CD4-positive, CD25-positive, alpha-beta regulatory T cell (primary cell): Measurements from ENCODE around the gene SYPL2. TPM values are rescaled to one million over a fixed set of nuclear protein-coding genes. Genes with fewer than 3 reads are reported as not detected.
"Not testable (repeated sequence)": the region's sequence is repeated elsewhere in the genome, so short reads cannot be mapped to it uniquely, and the experiment has no call there.

Experiments used
- ATAC-seq, 2 donors: fragments of 150-1000 bp; cut with Tn5 transposase; one replicate each; pipeline ENCODE4 v1.10.0; 2021; ENCODE audit warnings: low read depth in 2 of 2, moderate number of reproducible peaks in 2 of 2, moderate library complexity in 1 of 2
- DNase-seq, 3 donors: peaks; one replicate each; pipeline versions ENCODE4 v3.0.0 to v3.0.0-alpha.2; 2012 to 2022; ENCODE audit warnings: mixed read lengths in 1 of 3
- H3K27ac ChIP-seq: one replicate; pipeline ENCODE4 v1.7.0; 2013; ENCODE audit warnings: mild to moderate bottlenecking, low read length; ENCODE audit not compliant: insufficient read depth, poor library complexity, severe bottlenecking
- H3K27me3 ChIP-seq: one replicate; pipeline ENCODE4 v1.7.0; 2013; ENCODE audit warnings: low read length; ENCODE audit not compliant: control insufficient read depth, insufficient read depth
- H3K36me3 ChIP-seq: one replicate; pipeline ENCODE4 v1.7.0; 2013; ENCODE audit warnings: mild to moderate bottlenecking, low read length, moderate library complexity; ENCODE audit not compliant: control insufficient read depth, insufficient read depth
- H3K4me1 ChIP-seq: 2 replicates; pipeline ENCODE4 v1.7.0; 2013; ENCODE audit warnings: mild to moderate bottlenecking, low read length; ENCODE audit not compliant: insufficient read depth, control insufficient read depth, poor library complexity, severe bottlenecking
- H3K4me3 ChIP-seq: one replicate; pipeline ENCODE4 v1.7.0; 2013; ENCODE audit warnings: low read depth, mild to moderate bottlenecking, low read length, moderate library complexity
- H3K9me3 ChIP-seq, 2 experiments: 1 replicate in 1 of 2; 2 replicates in 1 of 2; pipeline ENCODE4 v1.7.0; 2013; ENCODE audit warnings: low read length in 2 of 2, mild to moderate bottlenecking in 1 of 2, moderate library complexity in 1 of 2; ENCODE audit not compliant: control insufficient read depth in 2 of 2
- H3K27ac Mint-ChIP-seq, 3 donors: one replicate each; pipeline ENCODE4 v1.8.0; 2020 to 2022; ENCODE audit warnings: mild to moderate bottlenecking in 3 of 3, mixed read lengths in 3 of 3, moderate library complexity in 2 of 3
- H3K27me3 Mint-ChIP-seq: one replicate; pipeline ENCODE4 v1.8.0; 2022; ENCODE audit warnings: mild to moderate bottlenecking, mixed read lengths
- H3K36me3 Mint-ChIP-seq: one replicate; pipeline ENCODE4 v1.8.0; 2020; ENCODE audit warnings: mixed read lengths
- H3K4me1 Mint-ChIP-seq, 4 donors: one replicate each; pipeline ENCODE4 v1.8.0; 2020 to 2022; ENCODE audit warnings: mixed read lengths in 4 of 4, mild to moderate bottlenecking in 1 of 4
- H3K4me3 Mint-ChIP-seq, 4 donors: one replicate each; pipeline ENCODE4 v1.8.0; 2020 to 2022; ENCODE audit warnings: mild to moderate bottlenecking in 4 of 4, mixed read lengths in 4 of 4, moderate library complexity in 3 of 4
- H3K9me3 Mint-ChIP-seq, 7 donors: one replicate each; pipeline ENCODE4 v1.8.0; 2020 to 2022; ENCODE audit warnings: mixed read lengths in 7 of 7, mild to moderate bottlenecking in 3 of 7, moderate library complexity in 2 of 7
- polyA plus RNA-seq, 4 donors: library from polyadenylated mRNA; unstranded; fragments of 300-500 nt; fragmentation: Illumina TruSeq; gene quantifications; one replicate each; pipeline ENCODE4 v1.2.3, GENCODE V29; 2021
- total RNA-seq: library from RNA; stranded (reverse); gene quantifications from one replicate; pipeline ENCODE4 v1.2.3, GENCODE V29; 2022

Gene SYPL2
- total and polyA plus RNA-seq, 5 donors from 2014 or later = not detected

DNA sequence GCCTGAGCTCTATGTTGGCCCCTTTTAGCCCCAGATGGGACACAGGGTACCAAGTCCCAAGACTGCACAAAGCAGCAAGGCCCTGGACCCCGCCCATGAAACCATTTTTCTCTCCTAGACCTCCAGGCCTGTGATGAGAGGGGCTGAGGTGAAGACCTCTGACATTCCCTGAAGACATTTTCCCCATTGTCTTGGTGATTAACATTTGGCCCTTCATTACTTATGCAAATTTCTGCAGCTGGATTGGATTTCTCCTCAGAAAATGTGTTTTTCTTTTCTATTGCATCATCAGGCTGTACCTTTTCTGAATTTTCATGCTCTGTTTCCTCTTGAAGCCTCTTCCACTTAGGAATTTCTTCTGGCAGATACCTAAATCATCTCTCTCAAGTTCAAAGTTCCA, 31.9 kb upstream of the SYPL2 start:
- Histone ChIP-seq H3K27ac (no peak overlapping the region), H3K4me1 (no peaks in the 10 kb centered on the region), H3K4me3 (no peak overlapping the region), H3K36me3 (no peaks in the 10 kb centered on the region), H3K27me3 (no peaks in the 10 kb centered on the region), H3K9me3 (no peaks in the 10 kb centered on the region)
- Mint-ChIP-seq H3K4me1 (no peaks in the 10 kb centered on the region), H3K27me3 (peaks cover 8% of the 10 kb centered on the region), H3K4me3 (no peak overlapping the region), H3K9me3 (peaks cover 0 to 4% (median 0%) of the 10 kb centered on the region in 7 donors), H3K36me3 (no peaks in the 10 kb centered on the region), H3K27ac (no peak overlapping the region)
- DNase-seq (no peak), ATAC-seq (no peak)

DNA sequence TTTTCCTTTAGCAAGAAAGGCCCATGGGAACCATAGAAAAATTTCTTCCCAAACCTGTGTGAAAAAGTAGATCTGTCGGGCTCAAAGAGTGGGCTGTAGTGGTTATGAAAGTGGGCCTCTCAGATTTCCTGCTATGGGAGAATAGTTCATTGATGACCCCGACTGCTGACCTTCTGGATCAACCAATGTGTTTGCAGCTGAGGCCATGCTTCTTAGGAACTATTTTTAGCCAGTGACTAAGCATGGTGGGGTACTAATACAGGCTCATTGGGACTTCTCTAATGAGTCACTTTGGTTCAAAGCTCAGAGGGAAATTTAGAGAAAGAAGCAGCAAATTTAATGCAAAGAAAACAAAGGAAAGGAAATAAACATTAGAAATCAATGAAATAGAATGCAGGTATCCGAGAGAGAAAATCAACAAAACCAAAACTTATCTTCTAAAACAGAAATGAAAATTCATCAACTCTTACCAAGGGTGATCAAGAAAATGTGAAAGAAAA, 27.5 kb upstream of the SYPL2 start:
- DNase-seq (peak in 1 of 3 donors; percentile 2), ATAC-seq (no peak)
- H3K27ac ChIP-seq = no peak overlapping the region
- no peaks in the 10 kb centered on the region for H3K4me1 Mint-ChIP-seq
- H3K27ac Mint-ChIP-seq = no peak overlapping the region
- no peaks in the 10 kb centered on the region for H3K36me3 Mint-ChIP-seq
- no peaks in the 10 kb centered on the region for H3K36me3 ChIP-seq
- H3K27me3 ChIP-seq = peaks cover 24% of the 10 kb centered on the region
- H3K4me3 ChIP-seq = no peak overlapping the region
- peaks cover 0 to 4% (median 0%) of the 10 kb centered on the region in 7 donors for H3K9me3 Mint-ChIP-seq
- H3K4me1 ChIP-seq = no peaks in the 10 kb centered on the region
- H3K4me3 Mint-ChIP-seq = no peak overlapping the region
- no peaks in the 10 kb centered on the region for H3K9me3 ChIP-seq
- H3K27me3 Mint-ChIP-seq = peaks cover 8% of the 10 kb centered on the region

DNA sequence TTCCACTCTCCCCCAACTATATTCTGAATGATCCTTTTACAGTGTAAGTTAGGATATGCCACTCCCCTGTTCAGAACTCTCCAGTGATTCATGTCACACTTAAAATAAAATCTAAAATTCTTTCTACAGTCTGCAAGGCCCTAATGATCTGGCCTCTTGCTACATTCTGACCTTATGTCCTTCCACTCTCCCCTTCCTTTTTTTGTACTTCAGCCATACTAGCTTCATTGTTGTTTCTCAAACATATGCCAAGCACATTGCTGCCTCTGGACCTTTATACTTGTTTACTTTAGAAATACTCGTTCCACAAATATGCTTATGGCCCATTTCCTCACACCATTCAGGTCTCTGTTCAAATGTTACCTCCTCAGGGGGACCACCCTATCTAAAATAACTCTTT, 25.3 kb upstream of the SYPL2 start:
- H3K27me3 ChIP-seq = peaks cover 42% of the 10 kb centered on the region
- no peak for ATAC-seq
- no peaks in the 10 kb centered on the region for H3K9me3 ChIP-seq

DNA sequence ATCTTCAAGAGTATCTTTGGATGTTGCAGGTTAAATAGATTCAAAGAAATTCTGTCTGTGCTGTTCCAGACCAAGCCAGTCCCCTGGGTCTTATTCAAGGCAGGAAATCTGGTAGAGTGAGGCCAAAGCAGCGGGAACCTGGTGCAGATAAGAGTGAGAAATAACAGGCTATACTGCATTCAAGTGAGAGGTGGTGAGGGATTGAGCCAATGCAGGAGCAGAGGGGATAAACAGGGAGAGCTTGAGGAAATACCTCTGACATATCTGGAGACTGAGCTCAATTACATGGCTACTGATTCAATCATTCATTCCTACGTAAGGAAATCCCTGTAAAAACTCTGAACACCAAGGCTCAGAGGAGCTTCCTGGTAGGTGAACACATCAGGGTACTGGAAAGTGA, 22.9 kb upstream of the SYPL2 start:
- no peak overlapping the region for H3K4me3 ChIP-seq
- Mint-ChIP-seq H3K27ac (no peak overlapping the region), H3K4me3 (no peak overlapping the region), H3K27me3 (peaks cover 33% of the 10 kb centered on the region), H3K4me1 (no peaks in the 10 kb centered on the region), H3K9me3 (no peaks in the 10 kb centered on the region), H3K36me3 (no peaks in the 10 kb centered on the region)
- no peaks in the 10 kb centered on the region for H3K9me3 ChIP-seq
- DNase-seq = no peak
- H3K4me1 ChIP-seq = no peaks in the 10 kb centered on the region
- peaks cover 44% of the 10 kb centered on the region for H3K27me3 ChIP-seq
- H3K36me3 ChIP-seq = no peaks in the 10 kb centered on the region
- ATAC-seq = no peak
- no peak overlapping the region for H3K27ac ChIP-seq

More for the DNA sequence above, 25.3 kb upstream of the SYPL2 start:
- Histone ChIP-seq H3K36me3 (no peaks in the 10 kb centered on the region), H3K27ac (no peak overlapping the region), H3K4me1 (no peaks in the 10 kb centered on the region), H3K4me3 (no peak overlapping the region)
- H3K27me3 Mint-ChIP-seq = peaks cover 14% of the 10 kb centered on the region
- H3K36me3 Mint-ChIP-seq = no peaks in the 10 kb centered on the region
- H3K27ac Mint-ChIP-seq = no peak overlapping the region
- H3K9me3 Mint-ChIP-seq = no peaks in the 10 kb centered on the region
- DNase-seq = no peak
- H3K4me1 Mint-ChIP-seq = no peaks in the 10 kb centered on the region
- no peak overlapping the region for H3K4me3 Mint-ChIP-seq

DNA sequence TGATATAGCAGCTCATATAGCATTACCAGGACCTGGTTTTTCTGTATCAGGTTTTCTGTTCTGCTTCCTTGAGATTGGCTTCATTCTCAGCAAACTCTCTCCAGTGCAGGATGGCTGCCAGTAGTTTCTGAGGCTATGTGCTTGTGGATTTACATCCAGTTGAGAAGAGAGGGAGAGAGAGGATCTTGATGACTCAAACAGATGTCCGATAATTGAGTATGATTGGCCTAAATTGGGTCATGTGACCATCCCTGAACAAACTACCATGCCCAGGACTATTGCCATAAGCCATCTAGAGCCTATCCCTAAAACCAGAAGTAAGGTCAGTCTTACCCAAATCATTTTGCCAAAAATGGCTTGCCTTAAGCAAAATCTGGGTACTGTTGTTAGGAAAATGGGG, 22.0 kb upstream of the SYPL2 start:
- ATAC-seq (no peak), DNase-seq (no peak)
- peaks cover 46% of the 10 kb centered on the region for H3K27me3 ChIP-seq
- no peak overlapping the region for H3K4me3 ChIP-seq
- H3K4me3 Mint-ChIP-seq = no peak overlapping the region
- no peak overlapping the region for H3K27ac ChIP-seq
- H3K9me3 Mint-ChIP-seq = no peaks in the 10 kb centered on the region
- H3K4me1 ChIP-seq = no peaks in the 10 kb centered on the region
- no peaks in the 10 kb centered on the region for H3K4me1 Mint-ChIP-seq
- no peaks in the 10 kb centered on the region for H3K9me3 ChIP-seq
- no peak overlapping the region for H3K27ac Mint-ChIP-seq
- no peaks in the 10 kb centered on the region for H3K36me3 Mint-ChIP-seq
- peaks cover 41% of the 10 kb centered on the region for H3K27me3 Mint-ChIP-seq
- no peaks in the 10 kb centered on the region for H3K36me3 ChIP-seq

DNA sequence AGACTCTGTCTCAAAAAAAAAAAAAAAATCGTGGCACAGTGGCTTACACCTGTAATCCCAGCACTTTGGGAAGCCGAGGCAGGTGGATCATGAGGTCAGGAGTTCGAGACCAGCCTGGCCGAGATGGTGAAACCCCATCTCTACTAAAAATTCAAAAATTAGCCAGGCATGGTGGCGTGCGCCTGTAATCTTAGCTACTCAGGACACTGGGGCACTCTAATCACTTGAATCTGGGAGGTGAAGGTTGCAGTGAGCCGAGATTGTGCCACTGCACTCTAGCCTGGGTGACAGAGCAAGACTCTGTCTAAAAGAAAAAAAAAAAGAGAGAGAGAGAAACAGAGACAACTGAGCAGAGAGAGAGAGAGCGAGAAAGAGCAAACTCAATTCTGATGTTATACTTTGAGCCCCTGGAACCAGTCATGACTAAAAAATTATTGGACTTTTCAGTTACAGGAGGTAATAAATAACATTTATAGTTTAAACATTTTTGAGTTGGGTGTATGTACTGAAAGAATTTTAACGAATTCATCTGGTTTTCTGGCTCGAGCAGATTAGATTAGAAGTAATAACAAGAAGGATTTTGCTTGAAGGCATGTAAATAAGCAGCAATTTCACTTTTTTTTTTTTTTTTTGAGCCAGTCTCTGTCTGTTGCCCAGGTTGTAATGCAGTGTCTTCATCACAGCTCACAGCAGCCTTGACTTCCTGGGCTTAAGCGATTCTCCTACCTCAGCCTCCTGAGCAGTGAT, 20.2 kb upstream of the SYPL2 start:
- not testable (repeated sequence) for H3K27ac Mint-ChIP-seq, H3K4me1 Mint-ChIP-seq, H3K4me3 Mint-ChIP-seq, H3K9me3 Mint-ChIP-seq, H3K36me3 ChIP-seq, H3K9me3 ChIP-seq, ATAC-seq, H3K36me3 Mint-ChIP-seq, H3K27ac ChIP-seq, H3K4me3 ChIP-seq, H3K4me1 ChIP-seq, DNase-seq
- H3K27me3 Mint-ChIP-seq = peaks cover 59% of the 10 kb centered on the region
- H3K27me3 ChIP-seq = peaks cover 49% of the 10 kb centered on the region

DNA sequence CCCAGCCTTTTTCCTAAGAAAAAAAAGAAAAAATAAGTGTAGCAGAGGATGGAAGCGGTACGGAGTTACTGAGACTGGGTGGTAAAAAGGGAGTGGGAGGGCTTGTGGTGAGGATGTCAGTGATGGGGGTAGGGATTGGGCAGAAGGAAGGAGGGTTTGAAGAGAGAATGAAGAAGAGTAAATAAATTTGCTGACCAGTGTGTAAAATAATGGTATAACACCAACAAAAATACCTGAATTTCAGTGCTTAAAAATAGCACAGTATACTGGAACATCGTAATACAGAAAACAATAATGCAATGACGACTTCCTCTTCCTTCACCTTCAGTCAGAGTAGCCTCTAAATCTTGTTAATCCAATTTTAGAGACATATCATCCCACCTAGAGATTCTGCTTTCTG, 18.8 kb upstream of the SYPL2 start:
- no peaks in the 10 kb centered on the region for H3K4me1 Mint-ChIP-seq
- H3K27ac Mint-ChIP-seq = no peak overlapping the region
- H3K4me3 Mint-ChIP-seq = no peak overlapping the region
- no peak overlapping the region for H3K4me3 ChIP-seq
- no peaks in the 10 kb centered on the region for H3K36me3 ChIP-seq
- no peaks in the 10 kb centered on the region for H3K9me3 ChIP-seq
- ATAC-seq (no peak), DNase-seq (no peak)
- H3K27me3 ChIP-seq = peaks cover 42% of the 10 kb centered on the region
- no peaks in the 10 kb centered on the region for H3K4me1 ChIP-seq
- H3K27ac ChIP-seq = no peak overlapping the region
- peaks cover 3% of the 10 kb centered on the region for H3K36me3 Mint-ChIP-seq
- peaks cover 0 to 2% (median 0%) of the 10 kb centered on the region in 7 donors for H3K9me3 Mint-ChIP-seq
- peaks cover 70% of the 10 kb centered on the region for H3K27me3 Mint-ChIP-seq

DNA sequence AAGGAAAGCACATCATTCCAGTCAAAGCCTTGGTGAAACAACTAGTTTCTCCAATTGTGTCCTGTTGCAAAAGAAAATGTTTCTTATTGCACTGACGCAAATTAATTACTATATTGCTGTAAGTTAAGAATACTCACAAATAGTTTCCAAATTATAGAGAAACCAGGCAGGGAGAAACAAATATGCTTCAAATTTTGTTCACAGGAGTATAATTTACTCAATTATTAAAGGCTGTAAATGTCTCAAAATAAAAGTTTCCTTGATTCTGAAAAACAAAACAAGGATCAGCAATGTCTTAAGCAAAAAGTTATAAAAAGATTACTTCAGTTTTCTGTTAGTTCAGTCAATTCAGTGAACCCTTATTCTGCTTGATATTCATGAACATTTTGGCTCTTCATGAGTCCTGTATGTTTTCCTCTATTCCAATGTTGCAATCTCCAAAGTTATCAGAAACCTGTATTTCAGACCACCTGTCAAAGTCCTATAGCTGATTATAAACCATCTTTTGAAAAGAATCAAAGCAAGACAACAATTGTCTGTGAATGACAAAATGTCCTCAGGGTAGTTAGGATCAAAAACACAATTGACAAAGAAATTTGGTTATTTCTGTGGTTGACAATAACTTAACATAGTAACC, 11.7 kb upstream of the SYPL2 start:
- H3K27me3 Mint-ChIP-seq = peaks cover 73% of the 10 kb centered on the region
- H3K4me3 Mint-ChIP-seq = no peak overlapping the region
- Histone ChIP-seq H3K9me3 (peaks cover 11 to 14% of the 10 kb centered on the region in 2 experiments), H3K27ac (no peak overlapping the region), H3K4me3 (no peak overlapping the region), H3K27me3 (peaks cover 16% of the 10 kb centered on the region), H3K4me1 (no peaks in the 10 kb centered on the region), H3K36me3 (no peaks in the 10 kb centered on the region)
- peaks cover 6 to 20% (median 7%) of the 10 kb centered on the region in 7 donors for H3K9me3 Mint-ChIP-seq
- DNase-seq (no peak), ATAC-seq (no peak)
- peaks cover under 1% of the 10 kb centered on the region for H3K36me3 Mint-ChIP-seq
- no peak overlapping the region for H3K27ac Mint-ChIP-seq
- H3K4me1 Mint-ChIP-seq = no peaks in the 10 kb centered on the region
